Brain microvascular endothelial cell (primary cell): Measurements from ENCODE around the gene OPRD1.

Source experiments
- DNase-seq: peaks from one replicate; pipeline ENCODE4 v3.0.0-alpha.2; 2020
- H3K27ac ChIP-seq: fragments of 250-450 bp; sonication (Bioruptor Pico); 2 replicates; pipeline ENCODE4 v1.5.1; 2020; ENCODE audit warnings: mild to moderate bottlenecking, moderate library complexity
- H3K27me3 ChIP-seq: fragments of 250-450 bp; sonication (Bioruptor Pico); replicated peaks from 2 replicates; pipeline ENCODE4 v1.5.1; 2020; ENCODE audit warnings: mild to moderate bottlenecking
- H3K36me3 ChIP-seq: fragments of 250-450 bp; sonication (Bioruptor Pico); replicated peaks from 2 replicates; pipeline ENCODE4 v1.5.1; 2020; ENCODE audit warnings: mild to moderate bottlenecking
- H3K4me3 ChIP-seq: 2 replicates; pipeline ENCODE4 v1.5.1; 2011; ENCODE audit warnings: low read depth, mild to moderate bottlenecking, control low read depth, low read length, moderate library complexity
- in situ Hi-C: cut with HindIII; loops from 2 replicates; pipeline ENCODE4 v1.10.0; 2017; ENCODE audit warnings: low sequenced_read_pairs, low pct_ligation_motif_present
- TF ChIP-seq, protein P1 (sequence below): IDR thresholded peaks from 2 replicates; pipeline ENCODE4 v1.5.1; 2011; ENCODE audit warnings: low read depth, mild to moderate bottlenecking, moderate library complexity, low read length, control low read depth, inconsistent platforms; ENCODE audit errors: missing control alignments

The OPRD1 gene

GRCh38 chr1:28895896-28896608 lies 84.1 kb downstream of the OPRD1 start:
- no peak for DNase-seq
- Histone ChIP-seq H3K4me3 (no peak overlapping the region), H3K36me3 (no peaks in the 10 kb centered on the region), H3K27ac (no peak overlapping the region), H3K27me3 (no peaks in the 10 kb centered on the region)
- TF ChIP-seq, protein P1, sequence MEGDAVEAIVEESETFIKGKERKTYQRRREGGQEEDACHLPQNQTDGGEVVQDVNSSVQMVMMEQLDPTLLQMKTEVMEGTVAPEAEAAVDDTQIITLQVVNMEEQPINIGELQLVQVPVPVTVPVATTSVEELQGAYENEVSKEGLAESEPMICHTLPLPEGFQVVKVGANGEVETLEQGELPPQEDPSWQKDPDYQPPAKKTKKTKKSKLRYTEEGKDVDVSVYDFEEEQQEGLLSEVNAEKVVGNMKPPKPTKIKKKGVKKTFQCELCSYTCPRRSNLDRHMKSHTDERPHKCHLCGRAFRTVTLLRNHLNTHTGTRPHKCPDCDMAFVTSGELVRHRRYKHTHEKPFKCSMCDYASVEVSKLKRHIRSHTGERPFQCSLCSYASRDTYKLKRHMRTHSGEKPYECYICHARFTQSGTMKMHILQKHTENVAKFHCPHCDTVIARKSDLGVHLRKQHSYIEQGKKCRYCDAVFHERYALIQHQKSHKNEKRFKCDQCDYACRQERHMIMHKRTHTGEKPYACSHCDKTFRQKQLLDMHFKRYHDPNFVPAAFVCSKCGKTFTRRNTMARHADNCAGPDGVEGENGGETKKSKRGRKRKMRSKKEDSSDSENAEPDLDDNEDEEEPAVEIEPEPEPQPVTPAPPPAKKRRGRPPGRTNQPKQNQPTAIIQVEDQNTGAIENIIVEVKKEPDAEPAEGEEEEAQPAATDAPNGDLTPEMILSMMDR: no peak
- in situ Hi-C loops: no loop called here

DNA sequence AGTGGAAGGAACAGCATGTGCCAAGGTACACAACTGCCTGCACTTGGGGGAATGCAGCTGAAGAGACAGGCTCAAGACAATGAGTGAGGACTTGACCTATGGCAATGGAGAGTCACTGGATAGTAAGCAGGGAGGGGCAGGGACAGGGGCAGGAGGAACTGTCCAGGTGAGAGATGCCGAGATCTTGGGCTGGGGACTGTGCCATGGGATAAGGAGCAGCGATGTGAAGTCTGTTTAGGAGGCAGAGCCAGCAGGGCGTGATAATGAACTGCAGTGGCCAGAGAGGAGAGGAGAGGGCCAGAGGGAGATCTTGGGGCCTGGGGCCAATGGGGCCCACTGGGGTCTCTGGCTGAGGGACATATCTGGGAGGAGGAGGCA lies 84.6 kb downstream of the OPRD1 start:
- Histone ChIP-seq H3K27me3 (no peaks in the 10 kb centered on the region), H3K4me3 (no peak overlapping the region), H3K27ac (no peak overlapping the region), H3K36me3 (no peaks in the 10 kb centered on the region)
- in situ Hi-C loops: no loop called here
- no peak for DNase-seq
- TF ChIP-seq, protein P1: no peak

DNA sequence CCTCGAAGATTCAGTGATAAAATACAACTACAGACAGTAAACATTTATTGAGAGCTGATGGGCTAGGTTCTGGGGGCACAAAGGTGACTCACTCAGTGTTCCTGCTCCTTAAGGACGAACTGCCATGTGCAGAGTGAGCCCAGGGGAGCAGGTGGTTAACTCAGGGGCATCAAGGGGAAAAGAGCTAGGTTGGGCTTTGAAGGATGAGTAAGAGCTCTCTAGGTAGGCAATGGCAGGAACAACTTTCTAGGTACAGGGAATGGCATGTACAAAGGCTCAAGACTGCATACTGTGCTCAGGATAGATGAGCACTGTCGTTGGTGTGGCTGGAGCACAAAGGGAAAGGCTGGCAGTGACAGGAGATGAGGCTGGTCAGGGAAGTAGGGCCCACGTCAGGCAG lies 85.8 kb downstream of the OPRD1 start:
- no peak overlapping the region for H3K27ac ChIP-seq
- H3K36me3 ChIP-seq: no peaks in the 10 kb centered on the region
- H3K27me3 ChIP-seq: no peaks in the 10 kb centered on the region
- no peak overlapping the region for H3K4me3 ChIP-seq
- in situ Hi-C loops: no loop called here
- TF ChIP-seq, protein P1: no peak
- no peak for DNase-seq

- H3K27ac ChIP-seq: no peak overlapping the region
- H3K36me3 ChIP-seq: no peaks in the 10 kb centered on the region
- no peak for DNase-seq
- no peak overlapping the region for H3K4me3 ChIP-seq
- no peaks in the 10 kb centered on the region for H3K27me3 ChIP-seq
- TF ChIP-seq, protein P1: no peak
- in situ Hi-C loops: no loop called here
These were observed 86.5 kb downstream of the OPRD1 start for GRCh38 chr1:28898405-28898881.

DNA sequence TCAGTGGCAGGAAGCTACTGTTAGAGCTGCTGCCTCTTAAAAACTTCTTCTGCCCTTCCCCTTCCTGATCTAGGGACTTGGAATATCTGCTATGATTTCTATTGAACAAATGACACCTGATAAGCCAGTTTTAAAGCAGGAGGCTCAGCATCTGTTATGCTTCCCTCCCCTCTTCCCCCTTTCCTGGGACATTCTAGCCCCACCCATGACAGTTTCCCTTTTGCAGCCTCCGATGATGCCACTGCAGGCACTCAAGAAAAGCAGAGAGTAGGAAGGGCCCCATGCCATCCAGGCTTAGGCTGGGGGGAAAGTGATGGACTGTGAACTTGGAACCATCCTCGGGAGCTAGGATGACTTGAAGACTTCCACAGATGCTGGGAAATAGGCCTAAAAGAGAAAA lies 87.3 kb downstream of the OPRD1 start:
- DNase-seq: no peak
- Histone ChIP-seq H3K36me3 (no peaks in the 10 kb centered on the region), H3K27me3 (no peaks in the 10 kb centered on the region), H3K4me3 (no peak overlapping the region), H3K27ac (no peak overlapping the region)
- in situ Hi-C loops: no loop called here
- TF ChIP-seq, protein P1: no peak

- TF ChIP-seq, protein P1: no peak
- Histone ChIP-seq H3K27me3 (no peaks in the 10 kb centered on the region), H3K36me3 (no peaks in the 10 kb centered on the region), H3K4me3 (no peak overlapping the region), H3K27ac (no peak overlapping the region)
- in situ Hi-C loops: no loop called here
- DNase-seq: no peak
These were observed 88.6 kb downstream of the OPRD1 start for GRCh38 chr1:28900562-28900961.
